Hepatocyte (in vitro differentiated cells): ENCODE measurements around the gene NOL11. TPM values are rescaled to one million over a fixed set of nuclear protein-coding genes. Genes with fewer than 3 reads are reported as not detected.

Experiments used
- DNase-seq: peaks from one replicate; pipeline ENCODE4 v3.0.0-alpha.2; 2016; ENCODE audit warnings: low spot score
- H2AFZ ChIP-seq: fragments of 200-600 bp; sonication (generic); 2 replicates; pipeline ENCODE4 v1.6.0; 2016; ENCODE audit warnings: antibody characterized with exemption, mild to moderate bottlenecking
- H3K27ac ChIP-seq: fragments of 200-600 bp; sonication (generic); 2 replicates; pipeline ENCODE4 v1.5.1; 2016; ENCODE audit warnings: mild to moderate bottlenecking
- H3K27me3 ChIP-seq: fragments of 200-600 bp; sonication (generic); 2 replicates; pipeline ENCODE4 v1.6.1; 2016
- H3K36me3 ChIP-seq: fragments of 200-600 bp; sonication (generic); replicated peaks from 2 replicates; pipeline ENCODE4 v1.5.1; 2016; ENCODE audit warnings: low read depth; ENCODE audit not compliant: insufficient read depth
- H3K4me1 ChIP-seq: fragments of 200-600 bp; sonication (generic); 2 replicates; pipeline ENCODE4 v1.5.1; 2016; ENCODE audit warnings: mild to moderate bottlenecking, moderate library complexity; ENCODE audit not compliant: insufficient read depth
- H3K4me2 ChIP-seq: fragments of 200-600 bp; sonication (generic); 2 replicates; pipeline ENCODE4 v1.6.0; 2016
- H3K4me3 ChIP-seq: fragments of 200-600 bp; sonication (generic); 2 replicates; pipeline ENCODE4 v1.5.1; 2016; ENCODE audit warnings: mild to moderate bottlenecking
- H3K79me2 ChIP-seq: fragments of 200-600 bp; sonication (generic); 2 replicates; pipeline ENCODE4 v1.6.0; 2017; ENCODE audit warnings: mild to moderate bottlenecking
- H3K9me2 ChIP-seq: fragments of 200-600 bp; sonication (generic); replicated peaks from 2 replicates; pipeline ENCODE4 v1.6.0; 2017; ENCODE audit warnings: mild to moderate bottlenecking; ENCODE audit not compliant: insufficient read depth
- H3K9me3 ChIP-seq: fragments of 200-600 bp; sonication (generic); 2 replicates; pipeline ENCODE4 v1.5.1; 2016; ENCODE audit warnings: low read depth, mild to moderate bottlenecking
- H4K20me1 ChIP-seq: fragments of 200-600 bp; sonication (generic); 2 replicates; pipeline ENCODE4 v1.6.0; 2016; ENCODE audit warnings: mild to moderate bottlenecking; ENCODE audit not compliant: insufficient read depth, poor library complexity, severe bottlenecking
- EZH2 ChIP-seq: fragments of 200-600 bp; sonication (generic); IDR thresholded peaks from 2 replicates; pipeline ENCODE4 v1.6.1; 2016; ENCODE audit warnings: antibody characterized with exemption, mild to moderate bottlenecking, borderline replicate concordance
- EZH2phosphoT487 ChIP-seq: fragments of 200-600 bp; sonication (generic); IDR thresholded peaks from one replicate; pipeline ENCODE4 v1.6.1; 2018; ENCODE audit warnings: antibody characterized with exemption, mild to moderate bottlenecking, low read depth, moderate library complexity; ENCODE audit not compliant: unreplicated experiment, severe bottlenecking
- WGBS: methylation state at CpG from one replicate; pipeline ENCODE4 v1.1.6; 2016; ENCODE audit warnings: low lambda C conversion rate; ENCODE audit errors: missing lambda C conversion rate; 5-methylcytosine and 5-hydroxymethylcytosine counted together
- polyA plus RNA-seq: library from polyadenylated mRNA; unstranded; fragments of >200 nt; fragmentation: Nextera tagmentation; extraction: Ambion mirVana; gene quantifications from 2 replicates; pipeline ENCODE4 v1.2.1, GENCODE V29; 2016
- total RNA-seq: library from RNA; depleted of rRNA; stranded (reverse); fragments of >200 nt; gene quantifications from 2 replicates; pipeline ENCODE4 v1.2.3, GENCODE V29; 2014
- TF ChIP-seq, protein P1 (sequence below): fragments of 200-600 bp; sonication (generic); IDR thresholded peaks from 2 replicates; pipeline ENCODE4 v1.5.1; 2016; ENCODE audit warnings: antibody characterized with exemption, mild to moderate bottlenecking; ENCODE audit not compliant: poor library complexity

NOL11 gene
- total and polyA plus RNA-seq, 2 experiments from 2014 or later = 23.7 to 35.7 TPM

GRCh38 chr17:67707442-67707841 lies 10.3 kb upstream of the NOL11 start:
- DNase-seq = no peak
- H3K4me3 ChIP-seq = no peak overlapping the region
- no peaks in the 10 kb centered on the region for H3K79me2 ChIP-seq
- H4K20me1 ChIP-seq = no peaks in the 10 kb centered on the region
- TF ChIP-seq EZH2 = no peak
- TF ChIP-seq, protein P1, sequence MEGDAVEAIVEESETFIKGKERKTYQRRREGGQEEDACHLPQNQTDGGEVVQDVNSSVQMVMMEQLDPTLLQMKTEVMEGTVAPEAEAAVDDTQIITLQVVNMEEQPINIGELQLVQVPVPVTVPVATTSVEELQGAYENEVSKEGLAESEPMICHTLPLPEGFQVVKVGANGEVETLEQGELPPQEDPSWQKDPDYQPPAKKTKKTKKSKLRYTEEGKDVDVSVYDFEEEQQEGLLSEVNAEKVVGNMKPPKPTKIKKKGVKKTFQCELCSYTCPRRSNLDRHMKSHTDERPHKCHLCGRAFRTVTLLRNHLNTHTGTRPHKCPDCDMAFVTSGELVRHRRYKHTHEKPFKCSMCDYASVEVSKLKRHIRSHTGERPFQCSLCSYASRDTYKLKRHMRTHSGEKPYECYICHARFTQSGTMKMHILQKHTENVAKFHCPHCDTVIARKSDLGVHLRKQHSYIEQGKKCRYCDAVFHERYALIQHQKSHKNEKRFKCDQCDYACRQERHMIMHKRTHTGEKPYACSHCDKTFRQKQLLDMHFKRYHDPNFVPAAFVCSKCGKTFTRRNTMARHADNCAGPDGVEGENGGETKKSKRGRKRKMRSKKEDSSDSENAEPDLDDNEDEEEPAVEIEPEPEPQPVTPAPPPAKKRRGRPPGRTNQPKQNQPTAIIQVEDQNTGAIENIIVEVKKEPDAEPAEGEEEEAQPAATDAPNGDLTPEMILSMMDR = no peak
- TF ChIP-seq EZH2phosphoT487 = no peak
- no peak overlapping the region for H3K27ac ChIP-seq
- H3K4me2 ChIP-seq = no peak overlapping the region
- no peaks in the 10 kb centered on the region for H3K4me1 ChIP-seq
- no peaks in the 10 kb centered on the region for H3K9me2 ChIP-seq
- no peaks in the 10 kb centered on the region for H3K27me3 ChIP-seq
- H2AFZ ChIP-seq = no peak overlapping the region
- 87% methylated on average over 2 of the region's 2 CpGs for WGBS
- H3K9me3 ChIP-seq = no peaks in the 10 kb centered on the region
- H3K36me3 ChIP-seq = no peaks in the 10 kb centered on the region

- no peak for DNase-seq
- no peaks in the 10 kb centered on the region for H3K79me2 ChIP-seq
- no peaks in the 10 kb centered on the region for H3K4me1 ChIP-seq
- no peaks in the 10 kb centered on the region for H4K20me1 ChIP-seq
- no peaks in the 10 kb centered on the region for H3K36me3 ChIP-seq
- H3K27me3 ChIP-seq = no peaks in the 10 kb centered on the region
- H3K9me3 ChIP-seq = no peaks in the 10 kb centered on the region
- no peak overlapping the region for H2AFZ ChIP-seq
- no peak overlapping the region for H3K4me2 ChIP-seq
- H3K9me2 ChIP-seq = no peaks in the 10 kb centered on the region
- WGBS = 63% methylated on average over 3 of the region's 3 CpGs
- H3K27ac ChIP-seq = no peak overlapping the region
- TF ChIP-seq EZH2phosphoT487 = no peak
- no peak for TF ChIP-seq EZH2
- TF ChIP-seq, protein P1 = no peak
- H3K4me3 ChIP-seq = no peak overlapping the region
Observed at GRCh38 chr17:67708378-67708777, 9.4 kb upstream of the NOL11 start.

DNA sequence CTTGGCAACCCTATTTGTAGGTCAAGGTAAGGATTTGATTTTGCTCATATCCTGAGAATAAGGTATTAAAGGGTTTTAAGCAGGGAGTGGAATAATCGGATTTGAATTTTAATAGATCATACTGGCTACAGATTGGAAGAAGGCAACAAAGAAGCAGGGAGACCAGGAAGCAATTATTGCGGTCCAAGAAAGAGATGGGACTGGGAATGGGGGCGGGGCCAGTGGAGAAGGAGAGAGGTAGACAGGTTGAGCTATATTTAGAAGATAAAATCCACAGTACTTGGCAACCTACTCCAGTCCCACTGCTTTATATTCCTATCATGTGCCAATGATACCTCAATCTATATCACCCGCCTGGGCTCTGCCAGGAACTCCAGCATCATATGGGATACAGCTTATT lies 5.8 kb upstream of the NOL11 start:
- H3K4me3 ChIP-seq = no peak overlapping the region
- H3K27ac ChIP-seq = no peak overlapping the region
- H2AFZ ChIP-seq = no peak overlapping the region
- DNase-seq = no peak
- no peaks in the 10 kb centered on the region for H3K79me2 ChIP-seq
- no peaks in the 10 kb centered on the region for H3K9me2 ChIP-seq
- no peaks in the 10 kb centered on the region for H4K20me1 ChIP-seq
- H3K4me1 ChIP-seq = no peaks in the 10 kb centered on the region
- H3K9me3 ChIP-seq = no peaks in the 10 kb centered on the region
- 68% methylated on average over 4 of the region's 4 CpGs for WGBS
- H3K27me3 ChIP-seq = no peaks in the 10 kb centered on the region
- H3K36me3 ChIP-seq = no peaks in the 10 kb centered on the region
- TF ChIP-seq, protein P1 = no peak
- no peak for TF ChIP-seq EZH2phosphoT487
- TF ChIP-seq EZH2 = no peak
- no peak overlapping the region for H3K4me2 ChIP-seq

DNA sequence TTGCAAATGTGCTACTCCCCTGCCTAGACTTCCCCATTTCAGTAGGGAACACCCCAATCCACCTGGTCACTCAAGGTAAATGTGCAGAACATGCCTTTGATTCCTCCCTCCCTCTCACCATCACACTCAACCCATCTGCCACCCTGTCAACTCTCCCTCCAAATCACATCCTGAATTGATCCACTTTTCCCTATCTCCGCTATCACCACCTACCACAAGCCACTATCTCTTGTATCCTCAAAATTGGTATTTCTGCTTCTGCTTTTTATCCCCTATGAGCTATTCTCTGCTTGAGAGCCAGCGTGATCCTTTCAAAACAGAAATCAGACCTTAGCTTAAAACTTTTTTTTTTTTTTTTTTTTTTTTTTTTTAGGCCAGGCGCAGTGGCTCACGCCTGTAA lies 5.4 kb upstream of the NOL11 start:
- Histone ChIP-seq H4K20me1 (no peaks in the 10 kb centered on the region), H3K27me3 (no peaks in the 10 kb centered on the region), H3K4me3 (no peak overlapping the region), H3K9me3 (no peaks in the 10 kb centered on the region), H3K36me3 (no peaks in the 10 kb centered on the region), H3K4me1 (no peaks in the 10 kb centered on the region), H3K4me2 (no peak overlapping the region), H3K9me2 (no peaks in the 10 kb centered on the region), H2AFZ (no peak overlapping the region), H3K27ac (no peak overlapping the region), H3K79me2 (no peaks in the 10 kb centered on the region)
- no peak for DNase-seq
- TF ChIP-seq, protein P1 = no peak
- TF ChIP-seq EZH2 (no peak), EZH2phosphoT487 (no peak)
- WGBS = 94% methylated on average over 4 of the region's 4 CpGs
